Neural cell (in vitro differentiated cells): ENCODE measurements around the gene MFSD6L. TPM values are rescaled to one million over a fixed set of nuclear protein-coding genes. Genes with fewer than 3 reads are reported as not detected.

Experiments
- H2AFZ ChIP-seq: fragments of 200-600, 300-800 bp; sonication (generic), shearing (Covaris generic); 2 replicates; pipeline ENCODE4 v1.6.0; 2014; ENCODE audit warnings: low read depth, mild to moderate bottlenecking, antibody characterized with exemption, low read length, moderate library complexity
- H3F3A ChIP-seq: fragments of 200-600 bp; shearing (Covaris generic); 2 replicates; pipeline ENCODE4 v1.6.1; 2016; ENCODE audit warnings: mild to moderate bottlenecking, moderate library complexity, mixed read lengths, antibody characterized with exemption, low read length; ENCODE audit not compliant: insufficient read depth, poor library complexity, severe bottlenecking
- H3K27ac ChIP-seq: fragments of 200-600, 300-800 bp; sonication (generic), shearing (Covaris generic); 2 replicates; pipeline ENCODE4 v1.5.1; 2014; ENCODE audit warnings: mild to moderate bottlenecking, low read length, moderate library complexity
- H3K27me3 ChIP-seq: fragments of 300-800, 200-600 bp; sonication (generic), shearing (Covaris generic); 2 replicates; pipeline ENCODE4 v1.6.0; 2014; ENCODE audit warnings: mild to moderate bottlenecking, low read depth, low read length, moderate library complexity; ENCODE audit not compliant: insufficient read depth
- H3K36me3 ChIP-seq: fragments of 300-800, 200-600 bp; sonication (generic), shearing (Covaris generic); 2 replicates; pipeline ENCODE4 v1.5.1; 2014; ENCODE audit warnings: mild to moderate bottlenecking, antibody characterized with exemption, low read length, moderate library complexity; ENCODE audit not compliant: insufficient read depth
- H3K4me2 ChIP-seq: fragments of 300-800, 200-600 bp; sonication (generic), shearing (Covaris generic); 2 replicates; pipeline ENCODE4 v1.6.0; 2014; ENCODE audit warnings: mild to moderate bottlenecking, low read length
- H3K4me3 ChIP-seq: fragments of 300-800, 200-600 bp; sonication (generic), shearing (Covaris generic); 2 replicates; pipeline ENCODE4 v1.5.1; 2014; ENCODE audit warnings: mild to moderate bottlenecking, low read length, moderate library complexity
- H3K79me2 ChIP-seq: fragments of 200-600 bp; shearing (Covaris generic); replicated peaks from 2 replicates; pipeline ENCODE4 v1.6.0; 2014; ENCODE audit warnings: mild to moderate bottlenecking, low read length, moderate library complexity; ENCODE audit not compliant: insufficient read depth
- H3K9ac ChIP-seq: fragments of 300-800, 200-600 bp; sonication (generic), shearing (Covaris generic); 2 replicates; pipeline ENCODE4 v1.6.1; 2016; ENCODE audit warnings: mild to moderate bottlenecking, low read length, mixed read lengths
- H3K9me2 ChIP-seq: fragments of 200-600 bp; shearing (Covaris generic); 2 replicates; pipeline ENCODE4 v1.6.1; 2016; ENCODE audit warnings: mild to moderate bottlenecking, low read length, mixed read lengths; ENCODE audit not compliant: insufficient read depth
- H3K9me3 ChIP-seq: fragments of 200-600, 300-800 bp; sonication (generic), shearing (Covaris generic); 2 replicates; pipeline ENCODE4 v1.6.1; 2016; ENCODE audit warnings: mild to moderate bottlenecking, mixed run types, low read length, moderate library complexity, mixed read lengths
- H4K20me1 ChIP-seq: fragments of 200-600 bp; shearing (Covaris generic); 2 replicates; pipeline ENCODE4 v1.6.1; 2016; ENCODE audit warnings: mild to moderate bottlenecking, mixed run types; ENCODE audit not compliant: insufficient read depth
- EP300 ChIP-seq: fragments of 450-650 bp; conservative IDR thresholded peaks from 2 replicates; pipeline ENCODE4 v1.6.1; 2014; ENCODE audit warnings: antibody characterized with exemption, mild to moderate bottlenecking, moderate library complexity; ENCODE audit not compliant: poor library complexity, severe bottlenecking
- MXI1 ChIP-seq: fragments of 450-650 bp; conservative IDR thresholded peaks from 2 replicates; pipeline ENCODE4 v1.6.1; 2014; ENCODE audit warnings: antibody characterized with exemption, mild to moderate bottlenecking; ENCODE audit not compliant: poor library complexity, severe bottlenecking
- POLR2AphosphoS5 ChIP-seq: IDR thresholded peaks from 2 replicates; pipeline ENCODE4 v1.6.1; 2012
- SMC3 ChIP-seq: fragments of 450-650 bp; conservative IDR thresholded peaks from 2 replicates; pipeline ENCODE4 v1.6.1; 2014; ENCODE audit warnings: antibody characterized with exemption, mild to moderate bottlenecking, moderate library complexity; ENCODE audit not compliant: poor library complexity
- polyA plus RNA-seq: library from polyadenylated mRNA; depleted of rRNA; stranded (reverse); fragments of >200 nt; gene quantifications from 2 replicates; pipeline ENCODE4 v1.2.3, GENCODE V29; 2014
- TF ChIP-seq, protein P1 (sequence below): IDR thresholded peaks from 2 replicates; pipeline ENCODE4 v1.6.1; 2012; ENCODE audit warnings: borderline replicate concordance
- TF ChIP-seq, protein P2 (sequence below): fragments of 450-650 bp; IDR thresholded peaks from 2 replicates; pipeline ENCODE4 v1.5.1; 2014; ENCODE audit warnings: antibody characterized with exemption, mild to moderate bottlenecking, moderate library complexity; ENCODE audit not compliant: poor library complexity, severe bottlenecking

MFSD6L gene
- polyA plus RNA-seq, 1 donor from 2014 or later = not detected

DNA sequence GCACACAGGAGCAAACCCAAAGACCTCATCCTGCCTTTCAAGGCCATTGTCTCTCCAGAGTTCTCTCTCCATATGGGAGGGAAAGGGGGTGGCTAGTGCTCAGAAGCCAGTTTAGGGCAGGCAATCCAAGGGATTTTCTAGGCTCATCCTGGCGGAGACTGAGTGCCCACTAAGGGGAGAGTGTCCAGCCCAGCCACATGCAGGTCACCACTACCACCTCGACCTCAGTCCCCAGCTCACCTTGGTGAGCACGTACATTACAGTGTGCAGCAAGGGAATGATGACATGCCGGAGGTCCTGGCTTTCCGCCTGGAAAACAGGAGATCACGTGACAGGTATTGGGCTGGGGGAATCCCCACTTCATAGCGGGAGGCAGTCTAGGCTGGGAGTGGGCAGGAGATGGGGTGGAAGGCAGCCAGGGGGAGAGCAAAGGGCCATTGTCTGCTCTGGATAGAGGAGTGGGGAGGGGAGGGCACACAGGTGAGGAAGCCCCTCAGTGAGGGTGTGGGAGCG lies 38.5 kb upstream of the MFSD6L start:
- no peak overlapping the region for H2AFZ ChIP-seq
- no peaks in the 10 kb centered on the region for H3K36me3 ChIP-seq
- no peaks in the 10 kb centered on the region for H3K79me2 ChIP-seq
- H3K27ac ChIP-seq = no peak overlapping the region
- no peak overlapping the region for H3K9ac ChIP-seq
- TF ChIP-seq POLR2AphosphoS5 = no peak
- TF ChIP-seq, protein P1, sequence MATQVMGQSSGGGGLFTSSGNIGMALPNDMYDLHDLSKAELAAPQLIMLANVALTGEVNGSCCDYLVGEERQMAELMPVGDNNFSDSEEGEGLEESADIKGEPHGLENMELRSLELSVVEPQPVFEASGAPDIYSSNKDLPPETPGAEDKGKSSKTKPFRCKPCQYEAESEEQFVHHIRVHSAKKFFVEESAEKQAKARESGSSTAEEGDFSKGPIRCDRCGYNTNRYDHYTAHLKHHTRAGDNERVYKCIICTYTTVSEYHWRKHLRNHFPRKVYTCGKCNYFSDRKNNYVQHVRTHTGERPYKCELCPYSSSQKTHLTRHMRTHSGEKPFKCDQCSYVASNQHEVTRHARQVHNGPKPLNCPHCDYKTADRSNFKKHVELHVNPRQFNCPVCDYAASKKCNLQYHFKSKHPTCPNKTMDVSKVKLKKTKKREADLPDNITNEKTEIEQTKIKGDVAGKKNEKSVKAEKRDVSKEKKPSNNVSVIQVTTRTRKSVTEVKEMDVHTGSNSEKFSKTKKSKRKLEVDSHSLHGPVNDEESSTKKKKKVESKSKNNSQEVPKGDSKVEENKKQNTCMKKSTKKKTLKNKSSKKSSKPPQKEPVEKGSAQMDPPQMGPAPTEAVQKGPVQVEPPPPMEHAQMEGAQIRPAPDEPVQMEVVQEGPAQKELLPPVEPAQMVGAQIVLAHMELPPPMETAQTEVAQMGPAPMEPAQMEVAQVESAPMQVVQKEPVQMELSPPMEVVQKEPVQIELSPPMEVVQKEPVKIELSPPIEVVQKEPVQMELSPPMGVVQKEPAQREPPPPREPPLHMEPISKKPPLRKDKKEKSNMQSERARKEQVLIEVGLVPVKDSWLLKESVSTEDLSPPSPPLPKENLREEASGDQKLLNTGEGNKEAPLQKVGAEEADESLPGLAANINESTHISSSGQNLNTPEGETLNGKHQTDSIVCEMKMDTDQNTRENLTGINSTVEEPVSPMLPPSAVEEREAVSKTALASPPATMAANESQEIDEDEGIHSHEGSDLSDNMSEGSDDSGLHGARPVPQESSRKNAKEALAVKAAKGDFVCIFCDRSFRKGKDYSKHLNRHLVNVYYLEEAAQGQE = no peak
- TF ChIP-seq SMC3 = no peak
- TF ChIP-seq, protein P2, sequence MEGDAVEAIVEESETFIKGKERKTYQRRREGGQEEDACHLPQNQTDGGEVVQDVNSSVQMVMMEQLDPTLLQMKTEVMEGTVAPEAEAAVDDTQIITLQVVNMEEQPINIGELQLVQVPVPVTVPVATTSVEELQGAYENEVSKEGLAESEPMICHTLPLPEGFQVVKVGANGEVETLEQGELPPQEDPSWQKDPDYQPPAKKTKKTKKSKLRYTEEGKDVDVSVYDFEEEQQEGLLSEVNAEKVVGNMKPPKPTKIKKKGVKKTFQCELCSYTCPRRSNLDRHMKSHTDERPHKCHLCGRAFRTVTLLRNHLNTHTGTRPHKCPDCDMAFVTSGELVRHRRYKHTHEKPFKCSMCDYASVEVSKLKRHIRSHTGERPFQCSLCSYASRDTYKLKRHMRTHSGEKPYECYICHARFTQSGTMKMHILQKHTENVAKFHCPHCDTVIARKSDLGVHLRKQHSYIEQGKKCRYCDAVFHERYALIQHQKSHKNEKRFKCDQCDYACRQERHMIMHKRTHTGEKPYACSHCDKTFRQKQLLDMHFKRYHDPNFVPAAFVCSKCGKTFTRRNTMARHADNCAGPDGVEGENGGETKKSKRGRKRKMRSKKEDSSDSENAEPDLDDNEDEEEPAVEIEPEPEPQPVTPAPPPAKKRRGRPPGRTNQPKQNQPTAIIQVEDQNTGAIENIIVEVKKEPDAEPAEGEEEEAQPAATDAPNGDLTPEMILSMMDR = no peak
- TF ChIP-seq MXI1 = no peak
- H3K9me3 ChIP-seq = no peaks in the 10 kb centered on the region
- no peak overlapping the region for H3K4me2 ChIP-seq
- no peaks in the 10 kb centered on the region for H4K20me1 ChIP-seq
- no peaks in the 10 kb centered on the region for H3K27me3 ChIP-seq
- H3K9me2 ChIP-seq = no peaks in the 10 kb centered on the region
- H3F3A ChIP-seq = no peaks in the 10 kb centered on the region
- H3K4me3 ChIP-seq = no peak overlapping the region

DNA sequence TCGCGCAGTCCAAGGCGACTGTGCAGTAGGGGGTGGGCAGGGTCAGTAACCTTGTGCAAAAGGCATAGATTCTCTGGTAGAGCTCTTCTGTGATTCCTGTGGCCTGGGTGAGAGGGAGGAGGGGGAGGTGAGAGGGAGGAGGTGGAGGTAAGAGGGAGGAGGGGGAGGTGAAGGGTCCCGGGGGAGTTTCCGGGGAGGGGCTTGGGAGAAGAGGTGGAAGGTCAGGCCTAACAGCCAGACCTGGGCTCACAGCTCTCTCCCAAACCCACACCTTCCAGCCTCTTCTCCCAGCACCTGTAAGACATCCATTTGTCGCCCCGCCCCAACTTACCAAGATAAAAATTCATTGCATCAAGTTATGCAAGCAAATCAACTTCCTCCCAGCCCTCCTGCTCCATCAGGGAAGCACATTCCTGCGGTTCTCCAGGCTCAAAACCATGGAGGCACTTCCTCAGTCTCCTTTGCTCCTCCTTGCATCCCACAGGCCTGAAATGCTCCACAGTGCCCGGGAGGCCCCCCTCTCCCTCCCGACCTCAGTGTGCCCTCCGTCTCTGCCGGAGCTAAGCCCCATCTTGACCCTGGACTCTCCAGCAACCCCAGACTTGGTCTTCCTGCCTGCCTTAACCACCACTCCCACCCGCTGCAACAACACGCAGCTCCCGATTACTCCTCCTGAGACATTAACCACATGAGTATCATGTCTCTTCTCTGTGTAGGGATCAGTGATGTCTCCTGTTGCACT lies 37.8 kb upstream of the MFSD6L start:
- Histone ChIP-seq H4K20me1 (no peaks in the 10 kb centered on the region), H3K27me3 (no peaks in the 10 kb centered on the region), H2AFZ (no peak overlapping the region), H3K9me3 (no peaks in the 10 kb centered on the region), H3K4me3 (no peak overlapping the region), H3K9me2 (no peaks in the 10 kb centered on the region), H3K4me2 (no peak overlapping the region), H3K27ac (no peak overlapping the region), H3K9ac (no peak overlapping the region), H3K36me3 (no peaks in the 10 kb centered on the region), H3F3A (no peaks in the 10 kb centered on the region), H3K79me2 (no peaks in the 10 kb centered on the region)
- TF ChIP-seq, protein P2 = no peak
- TF ChIP-seq EP300 (no peak), MXI1 (no peak)
